NCI-H1417 treated with DMSO at 0.1 percent for 48 hours (cell line): ENCODE measurements around the gene ASIC2.

Experiments
- DNase-seq: peaks from one replicate; lab custom pipeline; 2025; lab: John Stamatoyannopoulos, UW

The ASIC2 gene

DNA sequence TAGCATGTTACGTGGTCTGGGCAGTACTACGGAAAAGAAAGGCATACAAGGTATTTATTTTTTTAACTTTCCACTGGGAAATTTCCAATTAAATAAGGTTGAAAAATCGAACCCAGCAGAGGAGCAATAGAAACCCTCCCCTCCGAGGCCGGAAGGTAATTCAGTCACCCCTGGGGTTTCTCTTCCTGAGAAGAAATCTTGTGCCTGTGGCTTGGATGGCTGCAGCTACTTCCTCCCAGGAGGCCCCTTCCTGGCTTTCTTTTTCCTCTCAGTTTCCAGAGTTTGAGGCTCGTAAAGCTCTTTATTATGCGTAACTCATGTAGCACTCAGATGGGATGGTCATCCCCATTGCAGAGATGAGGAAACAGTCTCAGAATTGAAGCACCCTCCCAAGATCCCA lies 140.3 kb downstream of the ASIC2 start:
- DNase-seq = no peak

DNA sequence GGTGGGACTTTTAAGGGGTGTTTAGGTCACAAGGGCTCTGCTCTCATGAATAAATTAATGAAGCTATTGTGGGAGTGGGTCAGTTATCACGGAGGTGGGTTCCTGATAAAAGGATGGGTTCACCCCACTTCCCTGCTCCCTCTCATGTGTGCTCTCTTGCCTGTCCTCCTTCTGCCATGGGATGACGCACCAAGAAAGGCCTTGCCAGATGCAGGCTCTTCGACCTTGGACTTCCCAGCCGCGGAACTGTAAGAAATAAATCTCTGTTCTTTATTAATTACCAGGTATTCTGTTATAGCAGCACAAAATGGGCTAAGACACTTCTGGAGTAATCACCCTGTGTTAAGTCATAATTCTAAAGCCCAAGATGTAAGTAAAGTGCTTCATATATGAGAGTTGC lies 141.5 kb downstream of the ASIC2 start:
- DNase-seq = no peak

DNA sequence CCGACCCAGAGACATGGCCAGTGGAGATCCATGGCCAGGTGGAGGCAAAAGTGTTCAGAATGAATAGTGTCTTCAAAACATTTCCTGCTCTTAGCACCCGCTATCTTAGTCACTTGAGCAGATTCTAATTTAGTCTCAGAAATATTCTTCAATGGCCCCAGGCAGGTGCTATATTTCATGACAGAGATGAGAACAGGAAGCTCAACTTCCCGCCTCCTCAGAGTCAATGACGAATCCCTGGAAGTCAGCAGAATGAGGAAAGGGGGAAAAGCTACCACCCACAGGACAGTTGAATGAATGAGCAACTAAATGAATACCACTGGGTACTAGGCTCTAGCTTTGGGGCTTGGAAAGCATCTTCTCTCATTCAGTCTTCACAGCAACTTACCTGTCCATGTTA lies 147.2 kb downstream of the ASIC2 start:
- DNase-seq = no peak

DNA sequence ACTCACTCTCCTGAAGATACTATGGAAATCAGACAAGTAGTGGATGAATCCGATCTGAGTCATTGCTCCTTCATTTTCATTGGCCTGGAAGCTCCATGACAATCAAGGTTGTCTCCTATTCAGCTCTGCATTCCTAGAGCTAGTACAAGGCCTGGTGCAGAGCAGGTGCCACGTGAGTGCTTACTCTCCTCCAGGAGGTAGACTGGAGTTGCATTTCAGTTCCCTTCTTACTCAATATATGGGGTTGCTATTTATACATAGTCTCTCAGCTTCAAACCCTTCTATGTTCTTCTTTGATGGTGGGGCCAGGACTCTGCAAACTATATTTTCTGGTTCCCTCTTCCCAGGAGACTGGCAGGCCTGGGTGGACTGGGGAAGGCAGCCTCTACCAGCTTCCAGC lies 148.3 kb downstream of the ASIC2 start:
- DNase-seq = no peak

DNA sequence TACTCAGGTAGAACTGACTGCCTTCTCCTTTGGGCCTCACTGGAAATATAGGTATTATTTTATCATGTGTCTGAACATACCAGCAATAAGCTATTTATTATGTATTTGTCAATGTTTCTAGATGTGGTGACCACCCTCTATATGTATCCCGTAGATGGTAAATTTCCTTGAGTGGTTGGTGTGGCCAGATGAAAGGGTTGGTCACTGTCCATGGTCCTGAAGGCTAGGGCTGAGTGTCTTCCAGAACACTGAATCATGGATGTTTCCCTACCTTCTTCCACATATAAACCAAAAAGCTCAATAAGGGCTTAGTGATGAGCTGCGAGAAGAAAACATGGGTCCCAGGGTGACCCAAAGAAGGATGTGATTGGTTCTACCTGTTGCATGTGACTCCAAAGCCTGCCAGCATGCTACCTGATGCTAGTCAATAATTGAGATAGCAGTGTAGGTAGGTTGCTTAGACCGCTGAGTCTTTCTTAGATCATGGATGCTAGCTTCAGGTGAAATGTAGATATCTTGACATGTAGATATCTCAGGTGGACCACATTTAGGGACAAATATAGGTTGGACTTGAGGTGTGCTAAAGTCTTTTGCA lies 150.3 kb downstream of the ASIC2 start:
- no peak for DNase-seq

DNA sequence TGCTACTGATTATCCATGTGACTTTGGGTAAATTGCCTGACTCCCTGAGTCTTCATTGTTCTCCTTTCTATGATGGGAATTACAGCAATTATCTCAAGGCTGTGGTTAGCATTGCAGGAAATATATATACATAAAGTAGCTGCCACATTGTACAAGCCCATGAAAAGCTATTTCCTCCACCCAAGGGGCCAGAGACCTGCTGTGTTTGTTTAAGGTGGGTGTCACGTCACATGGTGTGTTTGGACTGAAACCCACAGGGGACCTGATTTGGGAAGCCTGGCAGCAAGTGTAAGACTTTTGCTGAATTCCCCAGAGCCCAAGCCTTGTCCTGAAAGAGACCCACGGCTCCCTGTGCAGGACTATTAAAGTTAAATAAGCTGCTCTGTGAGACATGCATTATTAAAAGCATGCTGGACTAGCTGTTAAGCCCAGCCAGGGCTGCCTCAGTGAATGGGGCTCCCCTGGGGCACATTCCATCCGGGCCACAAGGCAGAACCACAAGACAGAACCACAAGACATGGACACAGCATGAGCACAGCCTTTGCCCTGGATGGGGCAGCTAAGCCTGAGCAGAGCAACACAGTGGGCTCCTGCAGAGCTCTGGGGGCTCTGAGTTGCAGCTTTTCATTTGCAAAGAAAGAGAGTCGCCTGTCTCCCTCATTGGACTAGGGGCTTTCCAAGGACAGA lies 152.5 kb downstream of the ASIC2 start:
- DNase-seq = no peak

DNA sequence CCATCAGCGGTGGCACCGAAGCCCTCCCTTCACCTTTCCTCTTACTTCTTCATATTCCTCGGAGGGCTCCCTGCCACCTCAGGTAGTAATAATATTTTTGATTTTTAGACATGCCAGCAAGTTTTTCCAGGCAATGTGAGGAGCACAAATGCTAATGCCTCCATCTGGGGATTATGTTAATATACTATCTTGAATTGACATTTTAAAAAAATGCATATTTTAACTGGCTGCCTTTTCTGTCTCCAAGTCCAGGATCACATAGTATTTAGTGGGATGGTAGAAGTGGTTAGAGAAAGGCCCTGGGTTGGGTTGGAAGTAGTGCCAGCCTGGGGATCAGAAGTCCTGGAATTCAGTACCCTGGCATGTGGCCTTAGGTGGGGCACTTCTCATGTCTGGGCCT lies 154.5 kb downstream of the ASIC2 start:
- DNase-seq = no peak

DNA sequence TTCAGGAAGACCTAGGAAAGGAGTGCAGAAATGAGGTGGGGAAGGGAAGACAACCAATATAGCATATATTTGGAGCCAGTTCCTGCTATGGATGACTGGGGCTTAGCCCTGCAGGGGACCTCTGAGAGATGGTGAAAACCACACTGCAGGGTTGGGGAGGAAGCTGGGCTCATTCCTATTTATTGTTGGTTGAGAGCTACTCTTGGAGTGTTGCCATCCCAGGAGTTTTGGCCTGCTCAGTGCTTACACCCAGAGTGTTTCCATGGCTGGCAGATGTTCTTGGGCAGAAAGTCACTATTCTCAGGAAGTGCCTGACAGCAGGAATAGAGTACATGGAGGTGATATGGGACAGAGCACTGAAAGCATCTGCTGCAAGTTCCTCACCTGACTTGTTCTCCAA lies 155.7 kb downstream of the ASIC2 start:
- DNase-seq = no peak

DNA sequence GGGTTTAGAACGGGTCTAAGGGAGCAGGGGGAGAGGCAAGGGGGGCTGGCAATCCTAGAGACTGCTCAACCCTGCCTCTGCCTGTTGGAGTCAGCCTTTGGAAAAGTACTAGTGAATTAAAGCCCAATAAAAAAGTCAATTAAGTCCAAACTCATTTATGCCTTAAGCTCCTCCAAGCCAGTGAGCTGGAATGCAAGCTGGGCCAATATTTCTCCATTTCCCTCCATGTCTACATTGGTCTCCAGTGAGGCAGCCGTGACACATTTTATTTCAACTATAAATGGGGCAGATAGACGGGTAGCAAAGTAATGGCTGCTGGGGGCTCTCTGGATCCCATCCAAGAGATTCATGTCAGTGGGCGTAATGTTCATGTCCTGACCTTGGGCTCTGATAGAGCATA lies 157.4 kb downstream of the ASIC2 start:
- no peak for DNase-seq

DNA sequence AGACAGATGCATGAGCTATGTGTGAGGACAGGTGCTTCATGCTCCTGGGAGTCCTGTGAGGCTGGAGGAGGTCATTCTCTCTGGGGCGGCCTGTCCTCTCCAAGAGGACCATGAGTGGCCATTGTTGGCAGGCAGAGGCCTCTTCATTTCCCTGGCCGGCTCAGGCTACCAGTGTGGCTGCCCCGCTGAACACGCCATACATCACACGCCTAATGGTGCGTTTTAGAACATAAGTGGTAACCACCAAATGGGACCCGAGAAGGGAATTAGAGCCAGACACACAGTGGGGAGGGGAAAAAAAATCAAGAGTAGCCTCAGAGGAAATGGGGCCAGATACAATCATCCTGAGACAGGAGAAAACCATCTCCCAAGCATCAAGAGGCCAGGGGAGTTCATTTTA lies 161.5 kb downstream of the ASIC2 start:
- no peak for DNase-seq

DNA sequence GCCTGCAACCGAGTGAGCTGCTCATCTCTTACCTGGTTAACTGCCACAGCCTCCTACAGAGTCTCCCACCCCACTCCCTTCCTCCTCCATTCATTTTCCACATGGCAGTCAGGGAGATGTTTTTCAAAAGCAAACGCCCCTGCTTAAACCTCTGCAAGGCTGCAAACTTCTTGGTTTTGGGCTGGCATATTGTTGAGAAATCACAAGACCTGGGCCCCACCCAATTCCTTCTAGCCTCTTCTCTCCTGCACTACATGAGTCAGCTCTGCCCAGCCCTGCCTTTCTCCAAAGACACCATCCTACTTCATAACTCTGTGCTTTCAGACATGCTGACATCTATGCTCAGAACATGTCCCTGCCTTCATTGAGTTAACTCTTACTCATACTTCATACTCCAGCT lies 165.4 kb downstream of the ASIC2 start:
- no peak for DNase-seq

DNA sequence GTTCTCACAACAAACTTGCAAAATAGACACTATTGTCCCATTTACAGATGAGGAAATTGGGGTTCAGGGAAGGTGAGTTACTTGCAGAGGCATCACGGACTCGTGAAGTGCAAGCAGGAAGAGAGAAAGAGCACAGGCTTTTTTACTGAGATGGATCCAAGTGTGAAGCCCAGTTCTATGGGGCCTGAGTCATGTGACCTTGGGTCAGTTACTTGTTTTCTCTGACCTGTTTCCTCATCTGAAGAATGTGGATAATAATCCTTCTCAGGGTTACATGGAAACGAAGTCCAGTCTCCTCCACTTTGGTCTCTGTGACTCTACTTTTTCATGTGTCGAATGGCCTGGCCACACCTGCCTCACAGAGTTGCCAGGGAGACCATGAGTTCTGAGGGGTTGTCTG lies 167.0 kb downstream of the ASIC2 start:
- no peak for DNase-seq

DNA sequence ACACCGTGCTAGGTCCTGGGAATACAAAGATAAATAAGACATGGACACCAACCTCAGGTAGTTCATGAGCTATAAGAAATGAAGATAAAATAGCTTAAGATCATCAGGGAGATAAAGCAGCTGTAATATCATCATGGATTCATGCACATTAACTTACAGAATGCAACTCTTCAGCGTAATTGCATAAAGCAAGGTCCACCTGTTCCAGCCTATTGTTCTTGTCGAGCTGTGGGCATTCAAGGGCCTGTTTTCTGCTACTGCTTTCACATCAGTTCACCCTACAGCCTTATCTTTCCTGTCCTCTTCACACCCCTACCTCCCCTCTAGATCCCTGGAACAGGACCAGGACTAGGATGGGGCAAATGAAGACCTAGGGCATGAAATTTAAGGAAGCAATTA lies 167.5 kb downstream of the ASIC2 start:
- no peak for DNase-seq

DNA sequence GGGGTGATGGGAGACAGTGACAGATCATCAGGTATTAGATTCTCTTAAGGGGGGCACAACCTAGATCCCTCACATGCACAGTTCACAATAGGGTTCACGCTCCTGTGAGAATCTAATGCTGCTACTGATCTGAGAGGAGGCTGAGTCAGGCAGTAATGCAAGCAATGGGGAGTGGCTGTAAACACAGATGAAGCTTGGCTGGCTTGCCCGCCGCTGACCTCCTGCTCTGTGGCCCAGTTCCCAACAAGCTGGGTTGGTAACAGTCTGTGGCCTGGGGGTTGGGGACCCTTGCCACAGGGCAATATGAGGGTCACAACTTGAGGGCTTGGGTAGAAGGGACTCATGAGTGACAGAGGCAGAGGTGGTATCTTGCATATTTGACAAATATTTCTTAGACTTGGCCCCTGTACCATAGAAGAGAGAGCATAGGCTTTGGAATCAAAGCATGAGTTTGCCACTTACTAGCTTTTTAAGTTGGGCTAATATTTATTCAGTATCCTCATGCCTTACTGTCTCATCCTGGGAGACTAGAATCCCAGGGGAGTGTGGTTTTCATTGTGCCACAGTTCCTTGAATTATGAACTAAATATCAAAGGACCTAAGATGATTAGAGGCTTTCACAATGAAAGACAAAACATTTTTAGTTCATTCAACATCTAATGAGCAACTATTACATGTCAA lies 168.1 kb downstream of the ASIC2 start:
- no peak for DNase-seq

DNA sequence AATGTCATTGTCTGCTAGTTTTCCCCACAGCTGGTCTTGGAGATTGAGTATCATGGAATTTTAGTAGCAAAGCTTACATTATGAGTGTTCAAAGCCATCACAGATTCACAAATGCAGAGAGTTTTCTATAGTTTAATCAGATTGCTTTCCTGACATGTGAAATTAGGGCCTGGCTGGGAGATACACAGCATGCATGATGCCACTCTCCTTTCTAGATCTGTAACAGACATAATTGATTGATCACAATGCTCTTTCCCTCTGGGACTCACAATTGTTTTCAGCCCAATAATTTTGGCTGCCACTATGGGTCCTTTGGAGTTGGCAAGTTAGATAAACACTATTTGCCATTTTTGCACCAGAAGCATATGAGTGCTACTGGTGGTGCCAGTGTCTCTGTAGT lies 168.9 kb downstream of the ASIC2 start:
- DNase-seq = no peak

DNA sequence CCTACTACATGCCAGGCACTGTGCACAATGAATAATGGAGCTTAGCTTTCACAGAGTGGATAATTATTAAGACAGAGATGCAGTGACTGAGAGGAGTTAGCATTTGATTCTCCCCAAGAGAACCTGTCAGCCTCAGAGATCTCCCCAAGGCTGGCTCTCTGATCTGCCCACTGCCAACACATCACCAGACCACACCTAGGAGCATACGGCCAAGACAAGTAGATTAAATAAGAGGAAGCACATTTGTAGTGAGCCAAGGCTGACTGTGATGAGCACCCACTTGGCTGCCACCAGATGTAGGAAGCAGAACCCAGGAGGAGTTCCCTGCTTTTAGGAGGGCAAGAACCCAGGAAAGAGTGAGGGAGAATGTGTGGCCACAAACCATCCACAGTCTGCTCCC lies 171.3 kb downstream of the ASIC2 start:
- DNase-seq = no peak

DNA sequence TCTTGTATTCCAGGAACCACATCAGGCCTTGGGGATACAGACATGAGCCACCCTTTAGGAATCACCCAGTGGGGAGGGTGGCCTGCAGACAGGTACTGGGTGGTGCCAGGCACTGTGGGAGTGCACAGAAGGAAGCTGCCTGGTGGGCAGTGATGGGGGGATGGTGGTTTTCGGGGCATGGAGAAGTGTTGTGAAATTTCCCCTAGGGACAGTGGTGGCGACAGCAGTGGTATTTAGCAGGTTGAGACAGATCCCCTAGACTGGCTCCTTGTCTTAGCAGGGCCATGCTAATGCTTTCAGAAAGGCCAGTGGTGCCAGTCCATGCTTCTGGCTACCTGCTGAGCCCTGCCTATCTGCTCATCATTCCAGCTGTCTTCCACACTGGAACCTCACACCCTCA lies 171.8 kb downstream of the ASIC2 start:
- no peak for DNase-seq

DNA sequence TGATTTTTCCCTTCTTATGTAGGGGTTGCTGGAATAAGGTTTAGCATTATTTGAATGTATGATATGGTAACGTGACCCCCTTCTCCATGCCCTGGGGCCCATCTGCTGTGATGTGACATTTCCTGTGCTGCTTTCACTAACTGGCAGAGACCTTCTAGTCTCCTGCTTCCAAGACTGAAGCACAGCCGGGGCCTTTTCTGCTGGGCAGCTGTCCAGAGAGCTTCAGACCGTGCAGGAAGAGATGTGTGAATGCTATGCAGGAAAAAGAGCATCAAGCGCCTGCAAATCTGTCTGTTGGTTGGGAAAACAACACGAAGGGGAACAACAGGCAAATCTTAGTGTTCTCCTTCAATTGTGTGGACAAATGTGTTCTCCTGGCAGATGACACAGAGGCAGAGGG lies 173.0 kb downstream of the ASIC2 start:
- no peak for DNase-seq

DNA sequence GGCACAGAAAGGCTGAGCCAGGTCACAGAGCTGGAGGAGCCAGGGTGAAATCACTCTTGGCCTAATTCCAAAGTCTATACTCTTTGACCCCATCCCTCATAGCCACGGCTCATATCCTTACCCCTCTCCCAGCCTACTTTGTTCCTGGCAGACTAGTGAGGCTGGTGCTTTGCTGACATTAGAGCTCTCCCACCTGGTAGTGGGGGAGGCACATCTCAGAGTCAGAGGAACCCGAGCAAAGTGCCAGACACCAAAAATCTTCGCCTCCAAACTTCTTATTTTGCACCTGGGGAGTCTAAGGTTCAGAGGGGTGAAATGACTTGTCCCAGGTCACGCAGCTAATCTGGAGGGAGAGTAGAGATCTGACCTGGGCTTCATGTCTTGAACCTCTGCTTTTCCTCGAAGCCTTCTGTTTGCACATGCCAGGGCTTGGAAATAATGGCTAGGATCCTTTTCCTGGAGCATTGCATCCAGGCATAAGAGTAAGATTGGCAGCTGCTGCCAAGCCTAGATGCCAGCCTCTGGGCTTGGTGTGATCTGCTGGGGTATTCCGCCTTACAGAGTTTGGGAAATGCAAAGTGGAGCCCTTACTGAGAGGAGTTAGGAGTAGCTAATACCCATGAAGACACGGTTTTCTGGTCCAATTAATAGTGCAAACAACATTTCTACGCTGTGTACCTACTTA lies 174.6 kb downstream of the ASIC2 start:
- no peak for DNase-seq

DNA sequence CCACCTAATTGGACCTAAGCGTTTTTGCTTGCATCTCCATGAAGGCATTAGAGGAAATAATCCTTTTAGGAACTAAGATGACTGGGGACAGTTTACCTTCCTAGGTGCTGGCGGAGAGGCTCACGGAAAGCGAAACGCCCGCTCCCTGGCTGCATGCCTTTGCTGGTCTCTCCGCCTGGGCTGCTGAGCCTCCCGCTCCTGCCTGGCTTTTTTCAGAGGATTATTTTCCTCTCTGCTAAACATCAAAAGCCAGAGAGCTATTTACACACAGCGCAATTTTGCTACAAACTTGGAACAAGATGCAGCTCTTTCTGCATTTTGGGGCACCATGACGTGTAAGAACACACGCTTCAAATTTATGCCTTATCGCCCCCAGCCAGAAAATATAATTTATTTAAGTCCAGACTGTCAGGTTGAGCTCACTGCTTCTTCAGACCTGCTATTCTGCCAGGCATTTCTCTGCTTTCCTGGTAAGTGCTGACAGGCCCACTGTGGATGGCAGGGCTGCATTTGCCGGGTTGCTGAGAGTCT lies 177.0 kb downstream of the ASIC2 start:
- no peak for DNase-seq

DNA sequence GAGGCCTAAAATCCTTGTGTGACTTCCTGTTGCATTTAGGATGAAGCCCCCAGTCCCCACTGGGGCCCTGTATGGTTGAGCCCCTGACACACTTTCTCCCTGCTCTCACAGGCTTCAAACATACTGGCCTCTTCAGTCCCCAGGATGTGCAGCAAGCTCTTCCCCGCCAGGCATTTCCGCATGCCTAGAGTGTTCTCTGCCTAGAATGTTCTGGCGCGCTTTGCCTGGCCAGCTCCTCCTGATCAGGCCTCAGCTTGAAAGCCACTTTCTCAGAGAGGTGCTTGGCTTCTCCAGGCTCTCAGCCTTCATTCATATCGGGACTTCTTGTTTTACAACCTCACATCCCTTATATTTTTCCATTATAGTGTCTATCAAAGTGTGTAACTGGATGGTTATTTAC lies 177.7 kb downstream of the ASIC2 start:
- no peak for DNase-seq

DNA sequence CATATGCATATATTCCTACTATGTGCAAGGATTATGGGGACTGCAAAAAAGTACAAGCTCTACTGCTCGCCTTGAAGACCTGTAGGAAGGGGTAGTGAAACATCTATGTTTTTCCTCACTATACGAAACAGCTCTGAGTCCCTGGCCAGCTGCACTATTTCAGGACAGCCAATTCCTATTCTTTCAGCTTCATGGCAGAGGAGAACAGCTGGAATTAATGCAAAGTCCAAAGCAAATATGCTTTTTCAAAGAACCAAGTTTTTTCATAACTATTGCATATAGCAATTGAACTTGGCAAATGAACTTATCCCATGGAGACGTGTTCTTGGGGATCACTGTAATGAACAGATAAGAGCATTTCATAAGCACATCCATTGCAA lies 179.1 kb downstream of the ASIC2 start:
- DNase-seq = no peak
